ENCODE results near the gene CD84.

GRCh38 chr1:160618327-160618726 lies 39.0 kb upstream of the CD84 start:
- TF ChIP-seq, protein P1, sequence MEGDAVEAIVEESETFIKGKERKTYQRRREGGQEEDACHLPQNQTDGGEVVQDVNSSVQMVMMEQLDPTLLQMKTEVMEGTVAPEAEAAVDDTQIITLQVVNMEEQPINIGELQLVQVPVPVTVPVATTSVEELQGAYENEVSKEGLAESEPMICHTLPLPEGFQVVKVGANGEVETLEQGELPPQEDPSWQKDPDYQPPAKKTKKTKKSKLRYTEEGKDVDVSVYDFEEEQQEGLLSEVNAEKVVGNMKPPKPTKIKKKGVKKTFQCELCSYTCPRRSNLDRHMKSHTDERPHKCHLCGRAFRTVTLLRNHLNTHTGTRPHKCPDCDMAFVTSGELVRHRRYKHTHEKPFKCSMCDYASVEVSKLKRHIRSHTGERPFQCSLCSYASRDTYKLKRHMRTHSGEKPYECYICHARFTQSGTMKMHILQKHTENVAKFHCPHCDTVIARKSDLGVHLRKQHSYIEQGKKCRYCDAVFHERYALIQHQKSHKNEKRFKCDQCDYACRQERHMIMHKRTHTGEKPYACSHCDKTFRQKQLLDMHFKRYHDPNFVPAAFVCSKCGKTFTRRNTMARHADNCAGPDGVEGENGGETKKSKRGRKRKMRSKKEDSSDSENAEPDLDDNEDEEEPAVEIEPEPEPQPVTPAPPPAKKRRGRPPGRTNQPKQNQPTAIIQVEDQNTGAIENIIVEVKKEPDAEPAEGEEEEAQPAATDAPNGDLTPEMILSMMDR (IDR thresholded peaks at IDR 0.05), result no peak
- TF ChIP-seq POLR2A (IDR thresholded peaks at IDR 0.05), result no peak
